ENCODE data around the gene TGFB1I1.

- TF ChIP-seq CTCF (conservative IDR thresholded peaks at IDR 0.05; ENCODE audit: low read depth, low read length), result no peak
- no peak for TF ChIP-seq POLR2A (IDR thresholded peaks at IDR 0.05; ENCODE audit: low read depth, low read length)
- no peak for TF ChIP-seq RCOR1 (IDR thresholded peaks at IDR 0.05; ENCODE audit: insufficient replicate concordance, low read length)
- no peak for TF ChIP-seq CHD1 (IDR thresholded peaks at IDR 0.05; ENCODE audit: low read depth, low read length)
- TF ChIP-seq CEBPB (IDR thresholded peaks at IDR 0.05; ENCODE audit: low read depth, low read length), result no peak
- no peak for TF ChIP-seq SMC3 (IDR thresholded peaks at IDR 0.05; ENCODE audit: low read depth, low read length)
- TF ChIP-seq RAD21 (IDR thresholded peaks at IDR 0.05; ENCODE audit: low read length), result no peak
- no peak for TF ChIP-seq ELK1 (IDR thresholded peaks at IDR 0.05; ENCODE audit: borderline replicate concordance, low read depth, low read length)
These were observed 44.3 kb upstream of the TGFB1I1 start for GRCh38 chr16:31427441-31428278.
